T-helper 9 cell (primary cell): ENCODE measurements around the gene ETV3L.
"Not testable (repeated sequence)": the region's sequence is repeated elsewhere in the genome, so short reads cannot be mapped to it uniquely, and the experiment has no call there.

Experiments used
- DNase-seq: peaks from one replicate; pipeline ENCODE4 v3.0.0-alpha.2; 2020

ETV3L gene

GRCh38 chr1:157069601-157070000 is 30.0 kb downstream of the ETV3L start:
- no peak for DNase-seq

DNA sequence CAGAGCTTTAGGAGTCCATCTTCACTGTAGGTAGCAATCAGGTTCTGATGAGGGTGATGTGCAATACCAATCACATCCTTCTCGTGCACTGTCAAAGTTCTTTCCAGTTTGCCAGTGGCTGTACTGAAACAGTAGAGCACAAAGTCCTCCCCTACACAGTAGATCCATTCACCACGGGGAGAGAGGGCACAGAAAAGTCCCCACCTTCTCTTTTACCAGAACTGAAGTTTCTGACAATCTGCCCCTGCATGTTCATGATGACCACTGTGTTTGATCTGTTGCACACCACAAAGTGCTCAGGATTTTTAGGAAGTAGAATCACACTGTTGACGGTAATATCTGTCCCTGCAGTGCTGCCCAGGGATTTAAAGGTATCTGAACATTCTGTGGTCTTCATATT is 40.4 kb downstream of the ETV3L start:
- DNase-seq, result not testable (repeated sequence)

- no peak for DNase-seq
Measured at GRCh38 chr1:157056269-157056668, 43.3 kb downstream of the ETV3L start.

- not testable (repeated sequence) for DNase-seq
Measured at GRCh38 chr1:157055729-157056128, 43.9 kb downstream of the ETV3L start.

DNA sequence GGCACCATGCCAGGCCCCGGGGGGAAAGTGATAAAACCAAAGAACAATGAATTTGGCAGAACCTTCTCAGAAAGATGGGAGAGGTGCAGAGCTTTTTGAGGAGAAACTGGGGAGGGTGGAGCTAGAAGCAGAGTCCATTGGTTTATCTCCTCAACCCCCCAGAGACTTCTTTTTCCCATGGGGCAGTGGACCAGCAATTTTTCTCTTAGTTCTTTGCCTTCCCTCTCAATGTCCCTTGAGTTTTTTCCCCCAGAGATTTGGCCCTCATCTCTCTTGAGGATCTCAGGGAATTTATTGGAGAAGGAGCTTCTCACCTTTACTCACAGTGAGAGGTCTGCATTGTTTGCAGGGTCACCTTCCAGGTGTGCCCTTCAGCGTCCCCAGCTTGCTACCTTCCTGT is 48.8 kb downstream of the ETV3L start:
- no peak for DNase-seq

DNA sequence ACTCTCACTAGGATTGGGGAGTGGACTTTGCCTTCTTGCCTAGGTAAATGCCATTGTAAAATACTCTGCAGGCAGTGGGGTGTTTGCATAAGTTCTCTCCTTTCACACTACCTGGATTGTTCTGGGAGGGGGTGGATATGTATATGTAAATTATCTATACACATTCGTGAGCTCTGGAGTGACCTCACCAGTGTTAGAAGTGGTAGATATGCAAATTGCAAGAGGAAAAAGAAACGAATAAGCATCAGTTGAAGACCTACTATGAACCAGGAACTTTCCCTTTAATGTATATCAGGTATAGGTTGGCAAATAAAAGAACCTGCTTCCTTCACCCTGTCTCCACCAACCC is 52.6 kb downstream of the ETV3L start:
- no peak for DNase-seq

- no peak for DNase-seq
Measured at GRCh38 chr1:157045250-157046218, 54.1 kb downstream of the ETV3L start, which contains the start of gene ARHGEF11. ARHGEF11 (minus strand) TSS chr1:157045742; CDS start chr1:157044330, 1,412 bp downstream.

GRCh38 chr1:157044326-157044725 is 55.3 kb downstream of the ETV3L start:
- DNase-seq, result no peak

GRCh38 chr1:157043685-157044084 is 55.9 kb downstream of the ETV3L start:
- no peak for DNase-seq

DNA sequence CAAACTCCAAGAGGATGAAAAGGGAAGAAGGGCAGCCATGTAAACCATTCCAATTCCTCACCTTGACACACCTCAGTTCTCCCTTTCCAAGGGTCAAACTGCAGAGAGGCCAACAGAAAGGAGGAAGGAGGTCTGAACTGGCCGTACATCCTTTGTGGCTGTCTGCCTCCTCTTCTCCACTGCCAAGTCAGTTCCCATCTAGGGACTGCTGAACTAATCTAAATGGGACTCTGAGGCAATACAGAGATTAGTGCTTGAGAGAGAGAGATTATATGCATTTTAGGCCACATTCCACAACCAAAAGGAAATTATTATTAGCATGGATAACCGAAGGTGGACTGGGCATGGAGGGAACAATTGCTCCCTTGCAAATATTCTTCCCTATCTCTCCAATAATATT is 56.8 kb downstream of the ETV3L start:
- DNase-seq, result no peak
